ENCODE data around the gene WNT7A. TPM values are rescaled to one million over a fixed set of nuclear protein-coding genes. Genes with fewer than 3 reads are reported as not detected.

Gene WNT7A
- polyA plus RNA-seq, 1 of the 3 experiments (the other 2 are of a cell fraction), result not detected

DNA sequence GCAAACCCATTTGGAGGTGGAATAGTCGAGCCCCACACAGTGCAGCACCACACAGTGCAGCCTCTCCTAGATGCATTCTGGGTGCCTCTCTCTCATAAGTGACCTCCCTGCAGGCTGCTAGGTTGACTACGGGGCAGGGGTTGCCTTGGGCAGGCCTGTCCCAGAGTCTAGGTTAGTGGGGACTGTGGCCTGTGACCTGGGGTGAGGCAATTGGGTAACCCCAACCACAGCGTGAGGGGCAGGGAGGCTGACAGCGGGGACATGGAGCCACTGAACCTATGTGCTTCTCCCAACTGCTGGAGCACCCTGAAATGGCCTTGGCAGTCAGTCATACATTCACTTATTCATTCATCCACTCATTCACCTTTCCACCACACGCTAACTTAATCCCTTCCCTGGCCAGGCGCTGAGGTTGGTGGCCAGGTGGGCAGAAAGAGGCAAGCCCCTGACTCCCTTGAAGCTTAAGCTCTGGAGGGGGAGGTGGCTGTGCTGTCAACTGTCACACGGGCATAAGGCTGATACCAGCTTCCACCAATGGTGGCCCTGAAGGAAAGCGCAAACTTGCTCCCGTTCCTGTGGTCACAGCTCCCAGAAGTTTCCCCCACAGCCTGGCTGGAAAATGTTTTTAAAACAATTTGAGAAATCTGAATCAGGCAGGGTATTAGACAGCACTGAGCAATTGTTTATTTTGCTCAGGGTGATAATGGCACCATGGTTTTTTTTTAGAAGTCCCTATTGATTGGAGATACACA lies 46.2 kb downstream of the WNT7A start:
- POLR2A ChIA-PET, result no interaction called here
- Histone ChIP-seq H3K9me2 (no peaks in the 10 kb centered on the region), H3K79me2 (ENCODE audit: insufficient read depth) (no peaks in the 10 kb centered on the region), H3K4me1 (ENCODE audit: control insufficient read depth in 1 of 2, insufficient read depth in 2 of 2, low read depth in 1 of 2, low read length in 1 of 2) (no peaks in the 10 kb centered on the region), H3K27me3 (ENCODE audit: insufficient read depth) (no peaks in the 10 kb centered on the region), H3K9ac (no peak overlapping the region), H3K4me3 (ENCODE audit: low read depth in 2 of 2, low read length in 1 of 2) (no peak overlapping the region), H3K36me3 (replicated peaks in 1 of 2; ENCODE audit: control insufficient read depth in 1 of 2, insufficient read depth in 2 of 2, low read length in 1 of 2) (no peaks in the 10 kb centered on the region), H3K9me3 (no peaks in the 10 kb centered on the region), H2AFZ (ENCODE audit: low read depth) (no peak overlapping the region), H3F3A (replicated peaks; ENCODE audit: insufficient read depth) (no peaks in the 10 kb centered on the region), H3K4me2 (no peak overlapping the region), H3K27ac (ENCODE audit: low read depth in 2 of 2, low read length in 1 of 2) (no peak overlapping the region), H4K20me1 (ENCODE audit: insufficient read depth) (no peaks in the 10 kb centered on the region)
- WGBS (ENCODE audit: low lambda C conversion rate), result 33% methylated on average over 8 of the region's 9 CpGs
- DNase-seq, result no peak
- CTCF ChIA-PET, result interaction anchor here (1.1 to 2.8 kb wide), 3 partner anchors 47 to 178 kb away, joined by 3 to 8 read pairs (median 4); no protein-coding TSS in a partner anchor
- TF ChIP-seq RFX5 (IDR thresholded peaks at IDR 0.05; ENCODE audit: low read length), result no peak
- no peak for TF ChIP-seq POLR2AphosphoS5 (IDR thresholded peaks at IDR 0.05; ENCODE audit: low read depth, low read length)
- no peak for TF ChIP-seq NFIC (IDR thresholded peaks at IDR 0.05; ENCODE audit: borderline replicate concordance)
- TF ChIP-seq TCF12 (IDR thresholded peaks at IDR 0.05), result no peak
- TF ChIP-seq ZBTB33 (IDR thresholded peaks at IDR 0.05; ENCODE audit: borderline replicate concordance, low read depth), result no peak
- no peak for TF ChIP-seq RCOR1 (IDR thresholded peaks at IDR 0.05; ENCODE audit: low read length)
- TF ChIP-seq FOXJ3 (CRISPR knock-in tag; IDR thresholded peaks at IDR 0.05), result no peak
- TF ChIP-seq MXI1 (IDR thresholded peaks at IDR 0.05; ENCODE audit: low read depth, low read length), result no peak
- TF ChIP-seq MEF2A (IDR thresholded peaks at IDR 0.05; ENCODE audit: borderline replicate concordance, low read depth), result no peak
- TF ChIP-seq CHD2 (IDR thresholded peaks at IDR 0.05; ENCODE audit: low read length, partially characterized antibody), result no peak
- TF ChIP-seq NRF1 (IDR thresholded peaks at IDR 0.05; ENCODE audit: low read depth, low read length), result no peak
- TF ChIP-seq FOSL2 (IDR thresholded peaks at IDR 0.05; ENCODE audit: borderline replicate concordance, low read depth), result no peak
- TF ChIP-seq USF2 (IDR thresholded peaks at IDR 0.05; ENCODE audit: borderline replicate concordance, low read depth, low read length), result no peak
- no peak for TF ChIP-seq EP300 (IDR thresholded peaks at IDR 0.05; ENCODE audit: borderline replicate concordance in 1 of 2, low read depth in 1 of 2, low read length in 1 of 2)
- no peak for TF ChIP-seq PBX3 (IDR thresholded peaks at IDR 0.05)
- no peak for TF ChIP-seq FOXM1 (IDR thresholded peaks at IDR 0.05; ENCODE audit: low read depth)
- no peak for TF ChIP-seq MAX (IDR thresholded peaks at IDR 0.05; ENCODE audit: low read depth)
- no peak for TF ChIP-seq YY1 (IDR thresholded peaks at IDR 0.05; ENCODE audit: low read depth)

All from SK-N-SH (cell line).